GM12872 (cell line): ENCODE results near the gene BTN2A1.

Experiments used
- CTCF ChIP-seq: IDR thresholded peaks from 3 replicates; pipeline ENCODE4 v1.5.1; 2011; ENCODE audit warnings: low read depth, mild to moderate bottlenecking, low read length, moderate library complexity; ENCODE audit not compliant: insufficient read depth

BTN2A1 gene

GRCh38 chr6:26475823-26476729, 18.3 kb downstream of the BTN2A1 start:
- TF ChIP-seq CTCF: no peak

- no peak for TF ChIP-seq CTCF
Observed at GRCh38 chr6:26476896-26477295, 19.1 kb downstream of the BTN2A1 start.

- TF ChIP-seq CTCF: no peak
Observed at GRCh38 chr6:26477426-26477825, 19.7 kb downstream of the BTN2A1 start.

GRCh38 chr6:26478100-26478984, 20.6 kb downstream of the BTN2A1 start:
- TF ChIP-seq CTCF: no peak

- TF ChIP-seq CTCF: no peak
Observed at GRCh38 chr6:26478985-26479278, 21.2 kb downstream of the BTN2A1 start.

GRCh38 chr6:26482338-26482737, 24.6 kb downstream of the BTN2A1 start:
- no peak for TF ChIP-seq CTCF

GRCh38 chr6:26483727-26484126, 26.0 kb downstream of the BTN2A1 start:
- TF ChIP-seq CTCF: no peak
